Endometrium (tissue), 2 donors: ENCODE results near the gene SLC28A1.
"Not testable (repeated sequence)": the region's sequence is repeated elsewhere in the genome, so short reads cannot be mapped to it uniquely, and the experiment has no call there.

ENCODE experiments used
- FAIRE-seq: peaks from 2 replicates; lab custom pipeline; 2012; peaks lifted over from hg19 to GRCh38; lab: Jason Lieb, UNC
- donor health status: control.
- donor health status: control.

The SLC28A1 gene

GRCh38 chr15:84970843-84971242 is 86.4 kb downstream of the SLC28A1 start:
- no peak for FAIRE-seq

GRCh38 chr15:84973492-84974460 is 89.3 kb downstream of the SLC28A1 start:
- FAIRE-seq, result no peak

GRCh38 chr15:84975871-84976351 is 91.4 kb downstream of the SLC28A1 start:
- FAIRE-seq, result no peak

GRCh38 chr15:84976746-84977345 is 92.4 kb downstream of the SLC28A1 start:
- no peak for FAIRE-seq

GRCh38 chr15:84979651-84980050 is 95.2 kb downstream of the SLC28A1 start:
- no peak for FAIRE-seq

- no peak for FAIRE-seq
Measured at GRCh38 chr15:84980196-84981053, 96.0 kb downstream of the SLC28A1 start.

- FAIRE-seq, result no peak
Measured at GRCh38 chr15:84981054-84981710, 96.7 kb downstream of the SLC28A1 start.

- FAIRE-seq, result no peak
Measured at GRCh38 chr15:84981711-84982300, 97.3 kb downstream of the SLC28A1 start, which contains the start of gene PDE8A. PDE8A (plus strand) TSS chr15:84981856; CDS start chr15:84982163, 307 bp downstream.

GRCh38 chr15:84982301-84982920 is 97.9 kb downstream of the SLC28A1 start:
- no peak for FAIRE-seq

- no peak for FAIRE-seq
Measured at GRCh38 chr15:84983294-84983693, 98.8 kb downstream of the SLC28A1 start.

GRCh38 chr15:84983711-84984110 is 99.2 kb downstream of the SLC28A1 start:
- FAIRE-seq, result no peak

- no peak for FAIRE-seq
Measured at GRCh38 chr15:84985158-84985557, 100.7 kb downstream of the SLC28A1 start.

- FAIRE-seq, result not testable (repeated sequence)
Measured at GRCh38 chr15:84987351-84987750, 102.9 kb downstream of the SLC28A1 start.

GRCh38 chr15:84987949-84988624 is 103.6 kb downstream of the SLC28A1 start:
- no peak for FAIRE-seq

GRCh38 chr15:84988909-84989644 is 104.6 kb downstream of the SLC28A1 start:
- no peak for FAIRE-seq

GRCh38 chr15:84990507-84990906 is 106.0 kb downstream of the SLC28A1 start:
- FAIRE-seq, result no peak

GRCh38 chr15:84991014-84991712 is 106.7 kb downstream of the SLC28A1 start:
- FAIRE-seq, result no peak

GRCh38 chr15:84992157-84992944 is 107.9 kb downstream of the SLC28A1 start:
- FAIRE-seq, result no peak
